Spleen (tissue), 7 donors: ENCODE data around the gene SERAC1.

ENCODE experiments used
- POLR2A ChIP-seq, 3 donors: fragments of 450-650 bp; IDR thresholded peaks; one replicate each; pipeline ENCODE4 v1.5.1; 2017; ENCODE audit warnings: antibody characterized with exemption in 3 of 3, mild to moderate bottlenecking in 1 of 3
- POLR2AphosphoS5 ChIP-seq, 3 donors: sonication (generic); formaldehyde crosslinking; IDR thresholded peaks; one replicate each; pipeline ENCODE4 v1.5.1; 2017; ENCODE audit warnings: antibody characterized with exemption in 3 of 3
- TF ChIP-seq, protein P1 (sequence below), 11 experiments: fragments of 200-600 bp in 7 of 11; fragments of 450-650 bp in 4 of 11; sonication (generic) in 4 of 11; IDR thresholded peaks in 8 of 11; conservative IDR thresholded peaks in 3 of 11; 1 replicate in 7 of 11; 2 replicates in 4 of 11; pipeline versions ENCODE4 v1.4.0 to v1.8.0; 2016 to 2021; ENCODE audit warnings: antibody characterized with exemption in 11 of 11, inconsistent platforms in 4 of 11, mild to moderate bottlenecking in 1 of 11
- donor health status: DM: no; HTN: no; CAD: no; lungs with moderate emphysema.
- donor health status: DM: no; HTN: no; CAD: no.
- donor health status: DM: no; HTN: no; CAD: no.

DNA sequence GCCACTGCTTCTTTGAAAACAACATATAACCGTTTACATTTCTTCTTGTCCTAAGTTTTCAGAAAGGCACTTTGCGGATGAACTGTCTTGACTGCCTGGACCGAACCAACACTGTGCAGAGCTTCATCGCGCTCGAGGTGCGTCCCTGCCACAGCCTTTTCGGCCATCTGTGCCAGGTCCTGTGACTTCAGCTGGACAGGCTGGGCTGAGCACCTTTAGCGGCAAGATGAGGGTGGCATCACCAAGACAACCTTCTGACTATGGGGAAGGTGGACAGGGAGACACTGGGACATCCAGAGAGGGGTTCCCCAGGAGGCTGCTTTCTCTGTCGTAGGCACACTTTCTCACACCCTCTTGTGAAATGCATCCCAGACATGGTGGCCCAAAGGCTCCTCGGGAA, 104.3 kb downstream of the SERAC1 start:
- TF ChIP-seq, protein P1, sequence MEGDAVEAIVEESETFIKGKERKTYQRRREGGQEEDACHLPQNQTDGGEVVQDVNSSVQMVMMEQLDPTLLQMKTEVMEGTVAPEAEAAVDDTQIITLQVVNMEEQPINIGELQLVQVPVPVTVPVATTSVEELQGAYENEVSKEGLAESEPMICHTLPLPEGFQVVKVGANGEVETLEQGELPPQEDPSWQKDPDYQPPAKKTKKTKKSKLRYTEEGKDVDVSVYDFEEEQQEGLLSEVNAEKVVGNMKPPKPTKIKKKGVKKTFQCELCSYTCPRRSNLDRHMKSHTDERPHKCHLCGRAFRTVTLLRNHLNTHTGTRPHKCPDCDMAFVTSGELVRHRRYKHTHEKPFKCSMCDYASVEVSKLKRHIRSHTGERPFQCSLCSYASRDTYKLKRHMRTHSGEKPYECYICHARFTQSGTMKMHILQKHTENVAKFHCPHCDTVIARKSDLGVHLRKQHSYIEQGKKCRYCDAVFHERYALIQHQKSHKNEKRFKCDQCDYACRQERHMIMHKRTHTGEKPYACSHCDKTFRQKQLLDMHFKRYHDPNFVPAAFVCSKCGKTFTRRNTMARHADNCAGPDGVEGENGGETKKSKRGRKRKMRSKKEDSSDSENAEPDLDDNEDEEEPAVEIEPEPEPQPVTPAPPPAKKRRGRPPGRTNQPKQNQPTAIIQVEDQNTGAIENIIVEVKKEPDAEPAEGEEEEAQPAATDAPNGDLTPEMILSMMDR (IDR thresholded peaks at IDR 0.05 in 8 of 11, conservative IDR thresholded peaks at IDR 0.05 in 3 of 11), result no peak
- TF ChIP-seq POLR2A (IDR thresholded peaks at IDR 0.05) (no peak), POLR2AphosphoS5 (IDR thresholded peaks at IDR 0.05) (no peak)
